CD14-positive monocyte (primary cell): ENCODE data around the gene TCAIM. TPM values are rescaled to one million over a fixed set of nuclear protein-coding genes. Genes with fewer than 3 reads are reported as not detected.

Source experiments
- DNase-seq, 3 donors: peaks; one replicate each; pipeline ENCODE4 v3.0.0-alpha.2; 2011 to 2022
- H2AFZ ChIP-seq: 2 replicates; pipeline ENCODE4 v1.6.0; 2012; ENCODE audit warnings: mild to moderate bottlenecking, low read depth, low read length, inconsistent platforms; ENCODE audit not compliant: insufficient read depth, poor library complexity, severe bottlenecking
- H3K27ac ChIP-seq, 2 donors: 1 replicate in 1 of 2; 2 replicates in 1 of 2; pipeline ENCODE4 v1.5.1; 2012 to 2013; ENCODE audit warnings: low read length in 2 of 2, control low read depth in 1 of 2, inconsistent platforms in 1 of 2, low read depth in 1 of 2, mild to moderate bottlenecking in 1 of 2
- H3K27me3 ChIP-seq, 2 donors: one replicate each; pipeline versions ENCODE4 v1.6.0 to v1.6.1; 2011 to 2013; ENCODE audit warnings: low read length in 2 of 2; ENCODE audit not compliant: control insufficient read depth in 2 of 2, insufficient read depth in 2 of 2
- H3K36me3 ChIP-seq, 2 donors: replicated peaks in 1 of 2; 1 replicate in 1 of 2; 2 replicates in 1 of 2; pipeline versions ENCODE4 v1.5.1 to v1.6.1; 2012 to 2013; ENCODE audit warnings: low read length in 2 of 2, control low read depth in 1 of 2, inconsistent platforms in 1 of 2, mild to moderate bottlenecking in 1 of 2; ENCODE audit not compliant: insufficient read depth in 2 of 2, control insufficient read depth in 1 of 2
- H3K4me1 ChIP-seq, 2 donors: 1 replicate in 1 of 2; 2 replicates in 1 of 2; pipeline versions ENCODE4 v1.5.1 to v1.6.1; 2012 to 2013; ENCODE audit warnings: low read length in 2 of 2, control low read depth in 1 of 2, inconsistent platforms in 1 of 2, mild to moderate bottlenecking in 1 of 2, moderate library complexity in 1 of 2; ENCODE audit not compliant: insufficient read depth in 2 of 2, control insufficient read depth in 1 of 2
- H3K4me2 ChIP-seq: replicated peaks from 2 replicates; pipeline ENCODE3; 2012; ENCODE audit warnings: low read length, moderate library complexity, mild to moderate bottlenecking; ENCODE audit not compliant: poor library complexity, severe bottlenecking; ENCODE audit errors: extremely low read depth
- H3K4me3 ChIP-seq, 3 experiments: fragments of 200-600 bp in 1 of 3; sonication (generic) in 1 of 3; replicated peaks in 1 of 3; 1 replicate in 2 of 3; 2 replicates in 1 of 3; pipeline ENCODE4 v1.5.1; 2011 to 2013; ENCODE audit warnings: low read length in 3 of 3, mild to moderate bottlenecking in 3 of 3, control low read depth in 2 of 3, low read depth in 2 of 3, inconsistent platforms in 1 of 3, moderate library complexity in 1 of 3
- H3K79me2 ChIP-seq: 2 replicates; pipeline ENCODE4 v1.6.0; 2012; ENCODE audit warnings: mild to moderate bottlenecking, control low read depth, inconsistent platforms, low read length, moderate library complexity; ENCODE audit not compliant: insufficient read depth
- H3K9ac ChIP-seq: 2 replicates; pipeline ENCODE4 v1.6.0; 2017; ENCODE audit warnings: low read length, mild to moderate bottlenecking; ENCODE audit not compliant: insufficient read depth, poor library complexity, severe bottlenecking
- H3K9me3 ChIP-seq, 2 donors: replicated peaks in 1 of 2; 1 replicate in 1 of 2; 2 replicates in 1 of 2; pipeline versions ENCODE4 v1.5.1 to v1.6.1; 2012 to 2013; ENCODE audit warnings: low read length in 2 of 2, control low read depth in 1 of 2; ENCODE audit not compliant: control insufficient read depth in 1 of 2, insufficient read depth in 1 of 2
- H4K20me1 ChIP-seq: 2 replicates; pipeline ENCODE4 v1.6.0; 2012; ENCODE audit warnings: mild to moderate bottlenecking, low read length, control low read depth, moderate library complexity; ENCODE audit not compliant: insufficient read depth
- H3K27ac Mint-ChIP-seq, 7 donors: one replicate each; pipeline ENCODE4 v1.8.0; 2020; ENCODE audit warnings: mild to moderate bottlenecking in 7 of 7, mixed read lengths in 7 of 7, moderate library complexity in 6 of 7, inconsistent platforms in 2 of 7
- H3K27me3 Mint-ChIP-seq, 3 donors: one replicate each; pipeline ENCODE4 v1.8.0; 2021 to 2022; ENCODE audit warnings: low read depth in 3 of 3, mild to moderate bottlenecking in 3 of 3, mixed read lengths in 3 of 3, moderate library complexity in 3 of 3, inconsistent platforms in 1 of 3
- H3K36me3 Mint-ChIP-seq, 2 donors: one replicate each; pipeline ENCODE4 v1.8.0; 2020; ENCODE audit warnings: mixed read lengths in 2 of 2, inconsistent platforms in 1 of 2, mild to moderate bottlenecking in 1 of 2
- H3K4me1 Mint-ChIP-seq: one replicate; pipeline ENCODE4 v1.8.0; 2020; ENCODE audit warnings: mild to moderate bottlenecking, mixed read lengths
- H3K4me3 Mint-ChIP-seq, 2 donors: one replicate each; pipeline ENCODE4 v1.8.0; 2020; ENCODE audit warnings: mild to moderate bottlenecking in 2 of 2, mixed read lengths in 2 of 2, moderate library complexity in 1 of 2
- H3K9me3 Mint-ChIP-seq, 7 donors: one replicate each; pipeline ENCODE4 v1.8.0; 2020 to 2022; ENCODE audit warnings: mixed read lengths in 7 of 7, mild to moderate bottlenecking in 6 of 7, moderate library complexity in 6 of 7, inconsistent platforms in 2 of 7
- CTCF ChIP-seq: fragments of 200-600 bp; IDR thresholded peaks from one replicate; pipeline ENCODE4 v1.8.0; 2022; ENCODE audit warnings: antibody characterized with exemption, mild to moderate bottlenecking
- WGBS: methylation state at CpG from one replicate; pipeline ENCODE4 v1.1.5; 2013; ENCODE audit warnings: missing lambda C conversion rate; ENCODE audit not compliant: insufficient coverage; 5-methylcytosine and 5-hydroxymethylcytosine counted together
- intact Hi-C, 2 donors: fragments of 100-400 bp; cut with micrococcal nuclease; formaldehyde crosslinking; loops; one replicate each; pipeline versions ENCODE4 v1.15.0 to v1.15.1; 2023
- polyA minus RNA-seq: library from RNA; depleted of rRNA, polyadenylated mRNA; stranded (reverse); fragments of >200 nt; gene quantifications from 2 replicates; pipeline ENCODE4 v1.2.3, GENCODE V29; 2012
- polyA plus RNA-seq, 3 donors: library from polyadenylated mRNA; depleted of rRNA in 1 of 3; unstranded in 2 of 3; stranded (reverse) in 1 of 3; fragments of 300-500 nt in 2 of 3; fragments of >200 nt in 1 of 3; fragmentation: Illumina TruSeq in 2 of 3; gene quantifications; 1 replicate in 2 of 3; 2 replicates in 1 of 3; pipeline ENCODE4 v1.2.3, GENCODE V29; 2012 to 2021
- total RNA-seq, 12 experiments: library from RNA in 1 of 12; stranded (reverse) in 1 of 12; fragments of 120-200 nt in 1 of 12; gene quantifications; one replicate each; pipeline ENCODE4 v1.2.4 and lab custom pipeline; 2013 to 2026; ENCODE audit warnings: mixed read lengths in 6 of 12, inconsistent platforms in 1 of 12

TCAIM gene, protein sequence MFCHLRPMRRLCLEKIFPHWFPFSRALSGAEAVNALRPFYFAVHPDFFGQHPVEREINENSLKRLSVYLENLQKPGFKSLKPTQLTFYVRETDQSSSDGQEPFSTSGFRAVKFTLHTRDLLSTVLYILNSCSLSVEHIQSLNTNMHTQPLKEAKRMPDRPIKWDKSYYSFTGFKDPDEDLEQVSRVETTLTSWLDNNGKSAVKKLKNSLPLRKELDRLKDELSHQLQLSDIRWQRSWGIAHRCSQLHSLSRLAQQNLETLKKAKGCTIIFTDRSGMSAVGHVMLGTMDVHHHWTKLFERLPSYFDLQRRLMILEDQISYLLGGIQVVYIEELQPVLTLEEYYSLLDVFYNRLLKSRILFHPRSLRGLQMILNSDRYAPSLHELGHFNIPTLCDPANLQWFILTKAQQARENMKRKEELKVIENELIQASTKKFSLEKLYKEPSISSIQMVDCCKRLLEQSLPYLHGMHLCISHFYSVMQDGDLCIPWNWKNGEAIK
- 24.3 TPM for total RNA-seq (2013)
- polyA plus RNA-seq = 10 to 100 TPM in 2 of 3 donors, 1 to 10 TPM in 1; 9.1 to 26.7 (median 20.0) TPM
- polyA minus RNA-seq = 6.0 and 10.6 TPM in 2 replicates
- 2.6 to 23.7 (median 15.8) reads per million in 11 experiments for total RNA-seq (lab: John Stamatoyannopoulos, UW)

DNA sequence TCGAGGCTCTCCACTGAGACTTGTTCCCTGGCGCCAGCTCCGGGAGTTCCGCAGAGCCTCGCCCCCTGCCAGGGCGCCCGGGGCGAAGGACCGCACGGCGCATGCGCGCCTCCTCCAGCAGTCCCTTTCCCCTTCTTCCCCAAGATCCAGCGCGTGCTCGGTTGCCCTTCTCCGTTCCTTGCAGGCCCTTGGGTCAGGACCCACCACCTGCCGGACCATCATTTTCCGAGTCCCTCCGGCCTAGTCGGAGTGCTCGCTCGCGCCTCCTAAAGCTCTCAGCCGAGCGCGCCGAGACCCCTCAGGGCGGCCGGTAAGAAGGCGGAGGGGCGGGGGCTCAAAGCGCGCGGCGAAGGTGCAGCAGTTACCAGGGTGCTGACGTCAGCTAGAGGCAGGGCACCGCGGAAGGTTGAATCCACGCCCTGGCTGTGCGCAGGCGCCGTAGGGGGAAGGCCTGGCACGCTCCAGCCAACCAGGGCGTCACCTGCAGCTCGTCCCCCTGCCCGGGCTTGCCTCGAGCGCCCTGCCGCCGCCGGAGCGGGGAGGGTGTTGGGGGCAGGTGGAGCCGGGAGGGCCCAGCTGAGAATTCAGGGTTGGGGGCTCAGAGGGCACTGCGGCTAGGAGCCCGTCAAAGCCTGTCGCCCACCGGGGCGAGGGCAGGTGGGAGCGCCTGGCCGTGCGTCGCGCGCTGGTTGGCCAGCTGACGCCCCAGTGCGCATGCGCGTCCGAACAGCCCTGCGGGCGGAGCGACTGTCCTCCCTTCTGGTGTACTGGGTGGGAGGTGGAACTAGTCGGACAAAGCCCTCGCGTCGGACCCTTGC is at the start of gene TCAIM:
TSS of gene TCAIM (plus strand) at position 757 of the 818 bp plus-strand sequence. CDS start 16,017 bp downstream, outside the sequence.
- intact Hi-C loops = loop anchor here (1.0 to 10.0 kb wide), 5 partner anchors 104 to 427 kb away; partner anchors contain the start of genes KIAA1143 (in 2 of the 2) and KIF15 (in 2 of the 2)
- under 1% methylated on average over 72 of the region's 77 CpGs for WGBS
- H3K79me2 ChIP-seq = peaks cover 30% of the 10 kb centered on the region
- DNase-seq = peak; percentile 98 to 99 (median 98)
- H3K4me2 ChIP-seq = peak within 1 kb of the TSS; percentile 95
- peak within 1 kb of the TSS; percentile 89 to 92 (median 91) for H3K4me3 ChIP-seq
- H3K9me3 ChIP-seq = no peaks in the 10 kb centered on the region
- no peaks in the 10 kb centered on the region for H3K36me3 ChIP-seq
- Mint-ChIP-seq H3K36me3 (peaks cover 1 to 3% of the 10 kb centered on the region in 2 donors), H3K27me3 (peaks cover 0 to 2% (median 0%) of the 10 kb centered on the region in 3 donors), H3K4me3 (peak within 1 kb of the TSS; percentile 99), H3K9me3 (no peaks in the 10 kb centered on the region), H3K4me1 (peaks cover 27% of the 10 kb centered on the region), H3K27ac (peak within 1 kb of the TSS; percentile 97 to 99 (median 98))
- peak within 1 kb of the TSS; percentile 83 for H2AFZ ChIP-seq
- peaks cover 14 to 17% of the 10 kb centered on the region in 2 donors for H3K4me1 ChIP-seq
- H4K20me1 ChIP-seq = no peaks in the 10 kb centered on the region
- H3K27me3 ChIP-seq = no peaks in the 10 kb centered on the region
- H3K9ac ChIP-seq = peak within 1 kb of the TSS; percentile 86
- peak within 1 kb of the TSS; percentile 88 to 98 for H3K27ac ChIP-seq
- no peak for TF ChIP-seq CTCF
